HG02938 (cell line): ENCODE results near the gene GRIN2C.

Experiments used
- ATAC-seq: cut with Tn5 transposase; IDR thresholded peaks from one replicate; pipeline ENCODE4 v1.9.1; 2021; ENCODE audit warnings: mild to moderate bottlenecking, moderate library complexity; ENCODE audit not compliant: unreplicated experiment

GRIN2C gene

DNA sequence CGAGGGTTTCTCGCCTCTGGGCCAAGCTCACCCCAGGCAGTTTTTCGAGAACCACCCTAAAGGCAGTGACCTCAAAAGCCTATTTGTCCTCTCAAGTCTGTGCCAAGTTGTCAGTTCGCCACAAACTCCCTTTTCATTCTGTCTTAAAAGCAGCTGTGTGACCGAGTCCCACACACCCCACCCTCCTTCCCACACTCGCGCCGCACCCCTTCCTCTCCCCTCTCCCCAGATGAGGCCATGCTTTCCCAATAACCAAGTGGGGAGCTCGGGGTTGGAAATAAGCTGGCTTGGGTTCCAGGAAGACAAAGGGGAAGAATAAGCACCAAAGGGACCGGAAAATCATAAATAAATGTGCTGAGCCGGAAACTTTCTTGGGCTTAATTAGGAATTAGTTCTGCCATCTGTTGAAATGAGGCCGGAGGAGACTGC, 36.7 kb downstream of the GRIN2C start:
- no peak for ATAC-seq

DNA sequence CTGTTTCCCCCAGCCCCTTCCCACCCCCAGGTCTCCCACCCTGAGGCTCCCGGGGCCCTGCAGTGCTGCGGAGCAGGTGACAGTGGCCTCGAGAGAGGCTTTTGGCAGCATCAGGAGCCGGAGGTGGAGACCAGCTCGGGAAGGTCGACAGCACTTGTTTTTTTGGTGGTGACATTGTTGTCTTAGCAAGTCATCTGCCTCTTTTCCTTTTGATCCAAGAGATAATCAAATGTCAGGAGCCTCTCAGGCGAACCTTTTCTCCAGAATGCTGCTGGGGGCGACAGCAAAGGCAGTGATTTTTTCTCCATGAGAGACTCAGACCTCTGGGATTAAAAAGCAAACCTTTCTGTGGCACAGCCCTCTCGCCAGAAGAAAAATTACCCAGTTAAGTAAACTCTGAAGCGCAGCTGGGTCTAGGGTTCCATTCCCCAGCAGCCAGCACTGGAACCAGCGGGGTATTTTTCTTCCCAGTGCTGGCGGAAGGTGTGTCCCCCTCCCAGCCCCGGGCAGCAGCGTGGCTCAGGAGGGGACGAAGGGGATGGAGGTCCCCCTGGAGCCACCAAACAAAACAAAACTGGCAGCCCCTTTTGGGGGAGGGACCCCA, 37.2 kb downstream of the GRIN2C start:
- no peak for ATAC-seq

DNA sequence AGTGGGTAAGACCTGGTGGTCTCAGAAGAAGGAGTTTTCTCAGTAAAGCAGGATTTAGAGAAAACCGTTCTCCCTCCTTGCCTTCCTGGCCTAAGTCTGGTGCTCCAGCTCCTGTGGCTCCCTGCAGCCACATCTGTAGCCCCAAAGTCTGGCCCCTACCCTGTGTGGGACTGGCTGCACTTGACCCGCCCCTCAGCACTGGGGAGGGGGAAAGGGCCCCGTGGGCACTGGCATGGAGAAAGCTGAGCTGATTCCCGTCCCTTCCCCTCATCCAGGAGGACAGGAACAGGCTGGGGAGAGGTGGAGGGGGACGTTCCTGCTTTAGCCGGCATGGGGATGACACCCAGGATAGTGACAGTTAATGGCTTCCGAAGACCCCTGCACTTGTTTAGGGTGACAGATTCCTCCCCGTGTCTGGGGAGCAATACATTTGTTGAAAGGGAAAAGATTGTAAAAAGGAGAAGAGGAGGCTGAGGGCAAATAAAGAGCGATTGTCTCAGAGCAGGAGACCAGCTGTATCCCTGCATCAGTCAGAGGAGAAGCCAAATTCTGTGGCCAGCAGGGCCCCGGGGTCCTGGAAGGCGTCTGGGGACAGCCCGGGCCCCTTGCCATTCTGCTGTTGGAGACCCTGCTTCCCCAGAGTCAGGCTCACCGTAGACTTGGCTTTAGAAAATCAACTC, 37.9 kb downstream of the GRIN2C start:
- ATAC-seq: no peak

DNA sequence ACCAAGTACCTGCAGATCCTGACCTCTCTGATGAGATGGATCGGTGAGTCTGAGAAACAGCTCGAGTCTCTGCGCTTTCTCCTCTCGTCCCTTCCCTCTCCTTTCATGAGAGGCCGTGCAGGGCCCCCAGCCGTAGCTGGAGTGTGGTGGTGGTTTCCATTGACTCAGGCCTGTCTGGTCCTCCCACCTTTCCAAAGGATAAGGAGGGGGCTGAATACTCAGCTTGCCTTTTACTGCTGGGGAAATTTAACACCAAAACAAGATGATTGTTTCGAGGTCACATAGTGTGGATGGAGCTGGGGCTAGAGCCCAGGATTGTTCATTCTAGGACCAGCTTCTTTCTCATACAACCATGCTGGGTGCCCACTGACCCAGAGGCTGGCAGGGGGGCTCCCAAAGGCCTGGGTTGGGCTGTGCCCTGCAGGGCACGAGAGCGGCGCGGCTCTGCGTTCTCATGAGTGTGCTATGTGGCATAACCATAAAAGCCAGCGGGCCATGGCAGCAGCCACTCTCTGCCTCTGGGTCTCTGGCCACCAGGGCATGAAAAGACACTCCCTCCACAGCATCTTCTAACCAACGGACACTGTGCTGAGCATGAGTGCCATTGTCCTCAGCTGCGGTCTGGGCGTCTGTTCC, 39.8 kb downstream of the GRIN2C start:
- no peak for ATAC-seq

DNA sequence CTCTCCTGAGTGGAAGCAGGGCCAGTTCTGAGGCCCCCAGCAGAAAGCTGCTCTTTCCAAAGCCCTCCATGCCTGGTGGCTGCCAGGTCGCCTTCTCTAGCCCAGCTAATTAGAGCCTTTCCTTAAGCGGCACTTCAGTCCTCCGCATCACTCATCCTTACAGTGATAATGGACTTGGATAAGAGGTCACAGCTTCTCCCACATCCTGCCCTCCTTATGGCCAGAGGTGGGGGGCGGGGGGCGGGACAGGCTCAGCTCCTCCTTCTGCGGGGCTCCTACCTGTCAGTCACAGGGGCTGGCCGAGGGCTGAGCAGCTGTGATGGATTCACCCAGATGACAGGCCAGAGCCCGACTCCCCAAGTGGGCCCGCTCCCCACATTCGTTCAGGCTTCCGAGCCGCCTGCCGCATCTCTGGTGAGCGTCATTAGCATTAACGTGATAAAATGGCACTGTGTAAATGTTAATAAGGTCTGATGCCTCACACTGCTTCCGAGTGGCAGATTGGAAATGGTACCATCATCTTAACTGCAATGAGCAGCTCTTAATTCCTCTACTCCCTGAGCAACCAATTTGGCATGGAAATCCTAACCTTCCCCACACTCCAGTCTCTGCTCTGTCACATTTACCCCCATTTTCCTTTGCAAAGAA, 41.3 kb downstream of the GRIN2C start:
- ATAC-seq: no peak

DNA sequence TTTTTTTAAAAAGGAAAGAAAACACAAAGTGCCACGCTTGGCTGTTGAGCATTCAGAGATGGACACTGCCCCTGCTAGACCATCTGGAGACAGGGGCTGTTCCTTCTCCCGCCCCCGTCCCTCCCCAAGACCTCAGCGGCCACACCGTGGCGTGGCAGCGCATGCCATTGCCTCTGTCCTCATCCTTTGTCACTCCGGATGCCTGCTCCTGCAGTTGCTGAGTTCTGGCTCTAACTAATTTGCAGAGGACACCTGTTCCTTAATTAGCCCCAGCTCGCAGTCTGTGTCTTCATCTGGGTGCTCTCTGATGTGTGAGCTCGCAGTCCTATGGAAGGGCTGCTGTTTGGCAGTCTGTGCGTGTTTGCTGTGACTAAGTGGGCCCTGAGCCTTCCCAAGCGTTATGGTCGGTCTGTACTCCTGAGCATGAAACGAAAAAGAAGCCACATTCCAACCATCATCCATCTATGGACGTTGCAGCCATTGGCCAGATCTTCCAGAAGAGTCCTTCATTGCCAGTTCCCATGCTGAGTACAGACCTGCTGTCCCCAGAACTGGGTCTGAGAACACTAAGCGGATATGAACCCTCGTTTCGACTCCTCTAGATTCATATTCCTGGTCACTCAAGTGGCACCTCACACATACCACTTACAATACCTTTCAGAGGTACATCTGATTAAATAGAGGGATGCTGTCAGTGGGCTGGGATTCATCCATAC, 42.6 kb downstream of the GRIN2C start:
- no peak for ATAC-seq

DNA sequence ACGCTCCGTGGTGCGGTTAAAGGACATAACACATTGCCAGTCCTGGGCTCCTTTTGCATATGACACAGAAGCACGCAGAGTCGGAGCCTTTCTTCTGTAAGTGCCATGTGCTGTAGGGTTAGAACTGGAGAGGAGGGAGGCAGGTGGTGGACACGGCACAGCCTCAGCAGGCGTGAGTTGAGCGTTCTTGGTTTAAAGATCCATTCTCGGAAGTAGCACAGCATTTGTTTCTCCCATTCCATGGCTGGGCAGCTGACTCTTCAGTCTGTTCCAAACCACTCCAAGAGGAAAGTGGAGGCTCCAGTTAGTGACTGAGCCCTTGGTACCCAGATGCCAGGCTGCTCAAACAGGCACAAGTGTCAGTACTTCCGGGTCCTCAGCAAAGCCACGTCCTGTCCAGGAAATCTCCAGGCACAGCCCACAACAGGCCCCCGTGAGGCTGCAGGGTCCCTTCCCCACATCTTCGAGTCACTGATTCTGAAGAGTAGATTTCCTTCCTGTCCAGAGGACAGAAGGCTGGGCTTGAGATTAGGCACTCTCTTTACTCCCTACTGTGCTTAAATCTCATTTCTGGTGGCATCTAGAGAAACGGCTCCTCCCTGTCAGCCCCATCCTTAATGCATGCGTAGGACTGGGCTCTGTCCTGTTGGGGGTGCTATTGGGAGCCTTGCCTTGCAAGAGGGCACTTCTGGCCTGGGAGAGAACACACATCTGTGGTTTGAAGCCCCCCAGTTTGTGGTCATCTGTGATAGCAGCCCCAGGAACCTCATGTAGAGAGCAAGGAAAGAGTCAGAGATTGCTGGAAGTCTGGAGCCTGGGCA, 43.9 kb downstream of the GRIN2C start:
- ATAC-seq: no peak

DNA sequence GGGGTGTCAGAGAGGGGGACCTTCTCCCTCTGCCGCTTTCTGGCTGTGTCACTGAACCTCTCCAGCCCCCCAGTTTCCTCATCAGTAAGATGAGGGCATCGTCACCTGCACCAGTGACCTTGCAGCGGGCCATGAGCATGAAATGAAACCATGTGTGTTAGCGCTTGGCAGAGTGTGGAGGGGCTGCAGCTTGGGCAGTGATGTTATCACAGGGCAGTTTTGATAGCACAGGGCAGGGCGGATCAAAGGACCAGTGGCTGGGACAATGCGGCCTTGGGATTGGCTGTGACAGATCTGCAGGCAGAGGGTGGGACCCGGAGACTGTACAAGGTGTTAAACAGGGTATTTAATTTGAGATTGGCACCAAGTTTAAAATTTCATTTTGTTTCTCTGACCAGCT, 44.6 kb downstream of the GRIN2C start:
- no peak for ATAC-seq

DNA sequence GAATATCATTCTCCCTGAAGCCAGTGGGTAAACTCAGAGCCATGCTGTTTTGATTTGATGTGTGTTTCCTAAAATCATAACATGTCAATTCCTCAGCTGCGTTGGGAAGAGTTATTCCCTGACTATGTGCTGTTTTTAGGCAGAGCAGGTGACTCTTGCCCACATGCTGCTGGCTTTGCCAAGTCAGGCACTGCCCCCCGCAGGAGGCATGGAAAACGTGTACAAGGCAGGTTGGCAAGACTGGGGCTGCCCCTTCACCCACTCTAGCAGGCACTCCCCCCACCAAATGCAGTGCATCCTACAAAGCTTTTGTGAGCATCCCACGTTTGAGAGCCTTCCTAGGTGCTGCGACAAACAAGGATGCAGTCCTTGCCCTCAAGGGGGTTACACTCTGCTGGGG, 45.2 kb downstream of the GRIN2C start:
- ATAC-seq: no peak

DNA sequence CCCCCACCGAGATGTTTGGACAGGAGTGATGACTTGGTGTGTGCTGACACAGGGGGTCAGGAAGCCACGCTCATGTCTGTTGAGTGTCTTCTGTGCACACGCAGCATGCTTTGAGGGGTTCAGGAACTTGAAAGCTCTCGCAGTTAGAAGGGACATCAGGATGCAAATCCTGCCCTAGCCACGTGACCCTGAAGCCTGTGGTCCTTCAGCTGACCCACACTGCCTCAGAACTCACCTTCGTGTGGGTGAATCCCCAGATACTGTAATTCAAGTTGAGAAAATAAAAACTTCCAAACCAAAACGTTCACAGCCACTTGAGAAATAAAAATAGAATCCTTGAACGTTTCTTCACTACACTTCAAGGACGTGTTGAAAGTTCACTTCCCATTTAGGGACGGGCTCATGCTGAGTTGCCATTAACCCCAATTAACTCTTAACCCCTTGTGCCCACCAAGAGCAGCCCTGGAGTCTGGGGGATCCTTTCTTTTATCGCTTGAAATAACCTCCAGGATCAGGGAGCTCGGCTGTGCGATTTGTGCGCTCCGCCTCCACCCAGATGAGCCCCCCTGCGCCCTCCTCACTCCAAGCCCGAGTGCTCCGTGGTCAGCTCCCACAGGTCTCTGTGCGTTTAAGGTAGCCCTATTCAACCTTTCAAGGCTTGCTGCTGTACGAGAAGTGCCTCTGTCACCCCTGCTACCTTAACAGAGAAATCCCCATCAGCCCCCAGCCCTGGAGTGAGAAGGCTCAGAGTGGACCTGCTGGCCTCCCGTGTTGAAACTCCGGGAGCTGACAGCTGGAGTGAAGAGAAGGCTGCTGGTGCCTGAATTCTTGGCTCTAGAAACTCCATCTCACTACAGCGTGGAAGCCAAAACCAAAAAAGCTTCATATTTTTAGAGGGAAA, 47.3 kb downstream of the GRIN2C start:
- ATAC-seq: no peak

DNA sequence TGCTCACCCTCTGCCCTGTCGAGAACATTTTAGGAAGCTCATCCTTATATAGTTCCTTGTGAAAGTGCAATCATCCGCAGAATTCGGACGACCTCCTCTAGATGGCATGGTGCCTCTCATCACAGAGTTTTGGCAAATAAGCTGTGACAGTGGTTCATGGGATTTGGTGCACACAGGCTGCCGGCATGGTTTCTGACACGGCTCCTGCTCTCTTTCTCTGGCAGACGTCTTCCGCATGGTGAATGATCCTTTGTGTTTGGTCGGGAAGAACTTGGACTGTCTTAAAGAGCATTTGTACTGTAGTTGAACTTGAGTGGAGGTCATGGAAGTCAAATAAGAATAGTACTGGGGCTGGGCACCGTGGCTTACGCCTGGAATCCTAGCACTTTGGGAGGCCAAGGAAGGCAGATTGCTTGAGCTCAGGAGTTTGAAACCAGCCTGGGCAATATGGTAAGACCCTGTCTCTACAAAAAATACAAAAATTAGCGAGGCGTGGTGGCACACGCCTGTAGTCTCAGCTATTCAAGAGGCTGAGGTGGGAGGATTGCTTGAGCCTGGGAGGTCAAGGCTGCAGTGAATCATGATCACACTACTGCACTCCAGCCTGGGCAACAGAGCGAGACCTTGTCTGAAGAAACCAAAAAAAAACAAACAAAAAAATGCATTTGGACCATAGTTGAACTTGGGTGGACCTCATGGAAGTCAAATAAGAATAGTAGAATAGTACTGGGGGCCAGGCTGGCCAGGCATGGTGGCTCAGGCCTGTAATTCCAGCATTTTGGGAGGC, 48.8 kb downstream of the GRIN2C start:
- no peak for ATAC-seq

DNA sequence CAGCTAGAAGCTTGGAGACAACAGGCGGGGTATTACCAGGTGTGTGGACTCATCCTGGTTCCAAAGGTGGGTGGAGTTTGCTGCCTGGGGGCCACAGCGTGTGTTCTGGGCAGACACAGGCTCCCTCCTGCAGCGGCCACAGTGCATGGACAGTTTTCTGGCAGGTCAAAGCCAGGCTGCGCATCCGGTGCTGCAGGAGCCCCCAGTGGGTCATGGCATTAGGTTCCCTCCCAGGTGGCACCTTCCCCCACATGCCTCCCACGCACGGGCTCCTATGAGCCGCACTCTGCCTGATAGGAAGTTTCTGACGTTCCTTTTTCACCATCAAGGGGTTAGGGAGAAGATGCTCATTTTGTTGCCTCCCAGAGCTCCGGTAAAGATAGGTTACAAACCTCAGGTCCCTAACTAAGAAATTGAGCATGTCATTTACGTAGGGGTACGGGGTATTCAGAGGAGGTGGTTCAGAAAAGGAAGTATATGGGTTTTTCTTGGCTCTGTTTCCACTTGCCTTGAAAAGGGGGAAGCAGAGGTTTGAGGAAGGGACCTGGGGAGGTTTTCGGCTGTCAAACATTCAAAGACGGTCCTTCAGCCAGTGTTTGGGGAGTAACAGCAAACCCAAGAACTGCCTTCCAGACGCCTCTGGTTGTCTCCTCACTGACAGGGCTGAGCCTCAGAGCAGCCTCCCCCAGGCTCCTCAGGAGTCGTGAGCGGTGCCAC, 50.8 kb downstream of the GRIN2C start:
- ATAC-seq: no peak

DNA sequence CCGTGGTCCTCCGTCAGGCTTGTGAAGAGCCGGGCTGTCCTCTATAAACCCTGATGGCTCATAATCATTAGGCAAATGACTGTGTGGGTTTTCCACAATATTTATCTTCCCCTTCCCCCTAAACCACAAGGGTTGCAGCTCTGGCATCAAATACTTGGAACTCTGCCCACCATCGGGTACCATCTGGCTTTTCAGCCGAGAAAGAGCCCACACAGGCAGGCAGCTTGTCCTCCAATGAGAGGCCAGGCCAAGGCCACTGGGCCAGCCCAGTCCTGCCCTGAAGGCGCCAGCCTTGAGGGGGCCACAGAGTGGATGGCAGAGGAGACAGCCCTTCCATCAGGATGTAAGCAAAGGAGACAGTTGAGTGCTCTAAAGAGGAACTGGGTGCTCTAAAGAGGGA, 51.8 kb downstream of the GRIN2C start:
- ATAC-seq: no peak

DNA sequence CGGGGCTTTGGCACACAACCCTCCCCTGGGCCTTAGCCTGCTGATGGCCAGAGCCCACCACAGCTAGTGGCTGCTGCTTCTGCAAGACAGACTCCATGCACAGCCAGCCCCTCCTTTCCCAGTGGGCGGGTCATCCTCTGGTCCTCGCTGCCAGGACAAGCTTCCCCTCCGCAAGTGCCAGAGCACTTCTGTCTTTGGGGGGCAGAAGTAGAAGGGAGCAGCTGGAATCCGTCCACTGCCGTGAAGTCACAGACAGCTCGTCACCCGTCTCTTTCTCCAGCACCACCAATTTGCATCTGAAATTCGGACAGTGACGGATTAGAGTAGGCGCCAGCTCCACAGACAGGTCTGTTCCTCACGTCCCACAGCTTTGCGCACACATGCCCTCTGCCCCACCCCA, 52.2 kb downstream of the GRIN2C start:
- no peak for ATAC-seq

DNA sequence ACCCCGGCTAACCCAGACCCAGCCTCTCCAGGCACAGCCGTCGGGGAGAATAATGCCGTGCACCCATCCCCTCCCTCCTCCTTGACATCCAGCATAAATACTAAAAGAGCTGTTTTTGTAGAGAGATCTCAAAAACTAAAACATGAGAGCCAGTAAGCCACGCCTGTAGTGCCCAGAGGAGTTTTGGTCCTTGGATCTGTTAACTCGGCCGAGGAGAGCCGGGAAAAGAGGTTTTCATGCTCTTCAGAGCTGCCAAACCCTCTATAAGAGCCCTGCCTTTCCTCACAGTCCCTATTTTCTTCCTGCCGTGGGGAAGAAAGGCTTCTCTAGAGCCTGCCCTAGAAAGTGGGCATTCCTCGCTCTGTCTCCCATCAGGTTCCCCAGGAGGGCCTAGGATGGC, 53.4 kb downstream of the GRIN2C start:
- no peak for ATAC-seq

DNA sequence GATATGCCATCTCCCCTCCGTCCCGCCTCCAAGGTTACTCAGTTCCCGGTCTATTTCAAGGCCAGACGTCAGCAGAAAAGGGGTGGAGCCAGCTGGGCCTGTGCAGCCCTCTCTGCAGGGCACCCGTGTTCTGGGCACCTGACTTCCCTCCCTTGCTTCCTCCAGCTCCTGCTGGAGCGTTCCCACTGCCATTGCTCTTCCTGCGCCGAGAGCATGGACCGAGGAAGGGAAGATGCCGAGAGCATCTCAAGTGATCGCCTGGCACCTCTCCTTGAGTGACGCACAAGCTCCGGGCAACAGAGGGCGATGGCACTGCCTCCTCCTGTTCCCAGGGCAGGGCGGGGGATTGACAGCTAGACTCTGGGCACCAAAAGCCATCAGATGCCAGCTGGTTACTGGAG, 54.1 kb downstream of the GRIN2C start:
- no peak for ATAC-seq

DNA sequence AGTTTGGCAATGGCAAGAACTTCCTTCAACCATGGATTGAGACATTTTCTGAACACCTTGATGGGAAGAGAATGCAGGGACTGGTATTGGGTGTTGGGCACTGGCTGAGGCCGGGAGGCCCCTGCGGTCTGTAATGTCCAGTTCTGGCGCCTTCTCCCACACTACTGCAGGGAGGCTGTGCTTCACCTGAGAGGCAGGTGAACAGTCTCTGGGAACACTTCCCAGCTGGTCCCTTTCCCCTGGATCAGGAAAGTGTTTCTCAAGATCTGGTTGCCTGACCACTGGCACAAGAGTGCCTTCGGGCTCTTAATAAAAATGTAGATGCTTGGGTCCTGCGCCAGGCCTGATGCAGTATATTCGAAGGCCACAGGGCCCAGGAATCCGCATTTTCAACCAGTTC, 55.0 kb downstream of the GRIN2C start:
- no peak for ATAC-seq

DNA sequence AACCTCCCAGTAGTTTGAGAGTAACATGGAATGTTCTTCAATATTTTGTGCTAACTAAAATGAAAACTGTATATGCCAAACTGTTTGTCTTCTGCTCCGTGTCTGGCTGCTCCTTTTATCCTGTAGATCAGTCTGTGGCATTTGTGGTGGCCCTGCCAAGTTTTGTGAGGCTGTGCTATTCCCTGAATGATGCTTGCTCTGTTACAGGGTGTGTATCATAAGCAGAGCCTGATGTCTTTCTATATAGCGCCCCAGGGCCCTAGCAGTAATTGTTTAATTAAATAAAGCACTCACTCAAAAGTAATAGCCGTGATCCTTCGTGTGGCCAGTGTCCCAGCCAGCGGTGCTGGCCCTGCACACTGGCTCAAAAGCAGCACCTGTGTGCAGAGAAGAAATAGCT, 55.7 kb downstream of the GRIN2C start:
- ATAC-seq: no peak
